Suppressor macrophage (primary cell): Measurements from ENCODE around the gene NHERF2.

Source experiments
- DNase-seq, 4 experiments: peaks; one replicate each; pipeline ENCODE4 v3.0.0-alpha.2; 2020 to 2022

NHERF2 gene

DNA sequence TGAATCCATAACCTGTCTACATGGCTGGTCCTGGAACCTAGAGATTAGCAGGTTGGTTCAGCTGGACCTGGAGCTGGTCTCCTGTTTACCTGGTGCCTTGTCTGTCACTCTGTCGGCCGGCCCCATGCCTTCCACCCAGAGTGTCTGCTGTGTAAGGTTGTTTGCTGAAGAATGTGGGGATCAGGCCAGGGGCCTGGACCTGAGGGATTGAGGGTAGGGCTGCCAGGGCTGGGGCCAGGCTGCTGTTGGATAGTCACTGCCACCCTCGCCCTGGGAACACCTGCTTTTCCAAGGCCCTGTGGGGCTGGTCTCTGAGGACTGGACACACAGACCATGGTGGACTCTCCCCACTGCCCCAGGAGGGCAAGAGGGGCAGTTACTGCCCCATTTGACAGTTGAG is 1.4 kb downstream of the NHERF2 start:
- no peak for DNase-seq

DNA sequence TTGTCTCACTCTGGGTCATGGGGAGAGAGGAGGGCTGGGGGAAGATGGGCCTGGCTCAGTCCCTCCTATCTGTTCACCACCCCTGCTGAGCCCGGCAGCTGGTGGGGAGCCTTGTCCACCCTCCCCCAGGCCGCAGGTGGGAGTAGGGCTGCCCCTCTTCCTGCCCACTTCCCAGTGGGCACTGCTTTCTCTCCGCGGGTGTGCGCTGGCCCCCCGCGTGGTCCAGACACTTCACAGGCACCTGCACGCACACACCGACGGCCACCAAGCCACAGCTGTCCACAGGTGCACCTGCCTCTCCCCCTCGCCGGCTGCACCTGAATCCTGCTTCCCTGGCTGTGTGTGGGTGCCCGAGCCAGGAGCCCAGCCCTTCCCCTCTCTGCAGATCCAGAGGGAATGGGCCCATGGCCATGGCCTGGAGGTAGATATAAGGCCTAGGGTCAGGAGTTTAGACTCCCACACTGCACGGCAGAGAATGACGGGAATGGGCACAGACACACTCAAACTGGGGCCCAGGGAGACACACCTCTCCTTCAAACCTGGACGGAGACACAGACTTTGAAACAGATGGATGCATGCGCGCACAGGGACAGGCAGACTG is 2.0 kb downstream of the NHERF2 start:
- no peak for DNase-seq

DNA sequence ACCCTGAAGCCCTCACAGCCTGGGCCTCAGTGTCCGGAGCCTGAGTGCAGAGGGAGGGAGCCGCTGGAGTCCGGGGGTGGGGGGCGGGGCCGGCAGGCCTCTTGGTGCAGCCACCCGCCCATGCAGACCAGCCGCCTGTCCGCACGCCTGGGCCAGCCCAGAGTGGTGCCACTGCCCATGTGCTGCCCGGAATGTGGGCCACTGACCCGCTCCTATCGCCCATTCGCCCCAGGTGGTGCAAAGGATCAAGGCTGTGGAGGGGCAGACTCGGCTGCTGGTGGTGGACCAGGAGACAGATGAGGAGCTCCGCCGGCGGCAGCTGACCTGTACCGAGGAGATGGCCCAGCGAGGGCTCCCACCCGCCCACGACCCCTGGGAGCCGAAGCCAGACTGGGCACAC is 2.6 kb downstream of the NHERF2 start:
- DNase-seq: no peak

DNA sequence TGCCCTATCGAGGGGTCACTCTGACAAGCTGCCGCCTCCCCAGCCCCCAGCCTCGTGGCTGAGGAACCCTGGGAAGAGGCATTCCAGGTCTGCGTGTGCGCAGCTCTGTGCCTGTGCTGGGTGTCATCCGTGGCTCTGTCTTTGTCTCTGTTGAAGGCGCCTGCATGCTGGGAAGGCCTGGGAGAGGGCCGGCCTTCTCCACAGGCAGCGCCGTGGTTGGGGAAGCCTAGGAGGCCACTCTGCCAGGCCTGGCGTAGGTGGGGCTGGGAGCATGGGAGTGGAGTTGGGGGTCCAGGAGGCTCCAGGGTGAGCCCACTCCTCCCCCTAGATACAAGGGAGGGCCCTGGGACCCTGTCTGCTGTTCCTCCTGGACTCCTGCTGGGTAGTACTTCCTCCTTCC is 3.3 kb downstream of the NHERF2 start:
- no peak for DNase-seq

DNA sequence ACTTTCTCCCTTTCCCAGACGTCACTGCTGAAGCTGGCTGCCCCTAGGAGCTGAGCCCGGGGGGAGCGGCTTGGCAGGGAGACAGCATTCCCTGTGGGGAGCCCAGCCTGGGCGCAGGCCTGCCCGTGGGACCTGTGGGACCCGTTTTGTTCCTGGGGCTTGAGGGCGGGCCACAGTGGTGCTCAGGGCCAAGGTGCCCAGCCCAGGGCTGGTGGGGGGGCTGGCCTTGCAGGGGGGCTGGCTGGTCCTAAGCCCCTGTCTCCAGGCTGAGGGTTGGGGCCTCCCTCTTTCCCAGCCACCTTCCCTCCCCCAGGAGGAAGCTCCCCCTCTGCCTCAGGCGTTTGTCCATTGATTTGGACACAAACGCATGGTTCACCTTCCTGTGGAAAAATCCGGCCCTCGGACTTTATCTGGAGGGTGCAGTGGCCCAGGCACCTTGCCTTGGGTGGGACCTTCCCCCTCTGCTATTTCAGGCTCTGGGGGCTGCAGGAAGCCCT is 4.4 kb downstream of the NHERF2 start:
- DNase-seq: peak in 1 of 4 experiments; percentile 1

DNA sequence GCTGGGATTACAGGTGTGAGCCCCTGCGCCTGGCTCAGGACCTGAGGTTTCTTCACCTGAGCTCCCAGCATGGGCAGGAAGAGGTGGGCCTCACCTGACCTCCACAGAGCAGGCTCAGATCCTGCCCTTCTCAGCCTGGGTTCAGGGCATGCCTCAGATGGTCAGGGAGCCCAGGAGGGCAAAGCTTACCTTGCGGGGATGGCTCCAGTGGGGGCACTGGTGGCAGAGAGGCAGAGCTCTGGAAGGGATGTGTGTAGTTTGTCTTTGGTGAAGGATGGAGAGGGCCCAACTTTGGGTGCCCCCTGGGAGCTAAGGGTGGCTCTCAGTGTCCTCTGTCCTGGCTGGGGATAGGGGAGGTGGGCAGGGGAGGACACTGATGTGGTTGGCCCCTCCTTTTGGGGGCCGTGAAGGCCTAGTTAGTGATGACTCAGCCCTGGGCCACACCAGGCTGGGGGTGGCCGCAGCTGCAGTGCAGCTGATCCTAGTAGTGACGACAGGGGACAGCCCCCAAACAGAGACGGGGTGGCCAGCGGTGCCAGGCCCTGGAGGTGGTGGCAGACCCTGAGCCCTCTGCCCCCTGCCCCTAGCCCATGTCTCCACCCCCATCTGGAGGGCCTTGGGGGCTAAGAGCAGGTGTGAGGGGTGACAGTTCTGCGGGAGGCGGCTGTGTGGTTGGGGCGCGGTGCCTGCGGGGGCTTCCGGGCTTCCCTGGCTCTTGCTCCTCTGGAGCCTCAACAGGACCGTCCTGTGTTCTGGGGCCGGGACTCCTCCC is 5.8 kb downstream of the NHERF2 start:
- DNase-seq: peak in 1 of 4 experiments; percentile 4

DNA sequence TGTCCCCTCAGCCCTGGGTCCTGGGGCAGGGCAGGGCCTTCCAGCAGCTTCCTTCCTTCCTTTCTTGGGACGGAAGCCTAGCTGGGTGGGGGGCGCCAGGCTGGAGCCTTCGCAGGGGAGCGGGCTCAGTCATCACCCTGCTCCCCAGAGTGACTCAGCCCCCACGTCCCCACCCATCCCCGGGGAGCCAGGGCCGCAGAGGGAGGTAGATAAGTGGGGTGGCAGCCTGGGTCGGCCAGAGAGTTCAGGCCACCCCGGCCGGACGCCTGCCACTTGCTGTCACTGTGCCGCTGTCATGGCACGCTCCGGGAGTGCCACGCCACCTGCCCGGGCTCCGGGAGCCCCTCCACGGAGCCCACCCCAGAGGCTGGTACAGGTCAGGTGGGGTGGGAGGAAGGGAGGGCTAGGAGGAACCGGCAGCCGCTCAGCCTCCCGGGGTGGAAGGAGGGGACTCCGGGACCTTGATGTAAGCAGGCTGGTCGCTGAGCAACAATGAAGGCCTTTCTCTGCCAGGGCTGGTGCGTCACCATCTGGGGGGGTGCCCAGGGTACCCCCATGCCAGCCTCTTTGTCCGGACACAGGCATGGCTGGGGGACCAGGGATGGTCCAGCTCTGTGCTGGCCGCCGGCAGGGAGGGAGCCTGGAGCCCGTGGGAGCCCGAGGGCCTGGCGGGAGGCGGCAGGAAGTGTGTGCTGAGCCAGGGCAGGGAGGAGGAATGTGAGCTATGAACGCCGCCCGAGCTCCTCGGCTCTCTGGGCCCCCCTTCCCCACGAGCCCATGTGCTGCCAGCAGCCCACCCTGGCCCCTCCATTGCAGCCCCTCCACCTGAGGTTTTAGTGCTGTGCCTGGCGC is 6.6 kb downstream of the NHERF2 start:
- DNase-seq: peak in 3 of 4 experiments; percentile 31 to 61 (median 52)

DNA sequence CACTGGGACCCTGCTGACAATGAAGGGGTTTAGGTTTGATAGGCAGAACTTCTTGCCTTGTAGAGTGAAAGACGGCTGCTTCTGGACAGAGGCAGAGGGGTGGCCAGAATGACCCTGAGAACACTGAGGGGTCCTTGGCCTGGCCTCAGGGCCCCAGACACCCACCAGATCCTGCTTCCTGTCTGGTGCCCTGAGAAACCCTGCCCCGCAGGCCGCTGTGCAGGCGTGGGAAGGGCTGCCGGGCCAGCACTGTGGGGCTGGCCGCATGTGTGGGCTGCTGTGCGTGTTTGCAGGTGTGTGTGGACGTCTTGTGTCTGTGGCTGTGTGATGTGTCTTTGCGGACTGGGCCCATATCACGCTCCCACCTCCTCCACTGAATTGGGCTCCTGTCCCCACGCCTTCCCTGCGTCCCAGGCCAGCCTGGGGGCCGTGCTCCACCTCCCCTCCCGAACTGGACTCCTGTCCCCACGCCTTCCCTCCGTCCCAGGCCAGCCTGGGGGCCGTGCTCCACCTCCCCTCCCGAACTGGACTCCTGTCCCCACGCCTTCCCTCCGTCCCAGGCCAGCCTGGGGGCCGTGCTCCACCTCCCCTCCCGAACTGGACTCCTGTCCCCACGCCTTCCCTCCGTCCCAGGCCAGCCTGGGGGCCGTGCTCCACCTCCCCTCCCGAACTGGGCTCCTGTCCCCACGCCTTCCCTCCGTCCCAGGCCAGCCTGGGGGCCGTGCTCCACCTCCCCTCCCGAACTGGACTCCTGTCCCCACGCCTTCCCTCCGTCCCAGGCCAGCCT is 7.4 kb downstream of the NHERF2 start:
- peak in 2 of 4 experiments; percentile 42 to 60 for DNase-seq

DNA sequence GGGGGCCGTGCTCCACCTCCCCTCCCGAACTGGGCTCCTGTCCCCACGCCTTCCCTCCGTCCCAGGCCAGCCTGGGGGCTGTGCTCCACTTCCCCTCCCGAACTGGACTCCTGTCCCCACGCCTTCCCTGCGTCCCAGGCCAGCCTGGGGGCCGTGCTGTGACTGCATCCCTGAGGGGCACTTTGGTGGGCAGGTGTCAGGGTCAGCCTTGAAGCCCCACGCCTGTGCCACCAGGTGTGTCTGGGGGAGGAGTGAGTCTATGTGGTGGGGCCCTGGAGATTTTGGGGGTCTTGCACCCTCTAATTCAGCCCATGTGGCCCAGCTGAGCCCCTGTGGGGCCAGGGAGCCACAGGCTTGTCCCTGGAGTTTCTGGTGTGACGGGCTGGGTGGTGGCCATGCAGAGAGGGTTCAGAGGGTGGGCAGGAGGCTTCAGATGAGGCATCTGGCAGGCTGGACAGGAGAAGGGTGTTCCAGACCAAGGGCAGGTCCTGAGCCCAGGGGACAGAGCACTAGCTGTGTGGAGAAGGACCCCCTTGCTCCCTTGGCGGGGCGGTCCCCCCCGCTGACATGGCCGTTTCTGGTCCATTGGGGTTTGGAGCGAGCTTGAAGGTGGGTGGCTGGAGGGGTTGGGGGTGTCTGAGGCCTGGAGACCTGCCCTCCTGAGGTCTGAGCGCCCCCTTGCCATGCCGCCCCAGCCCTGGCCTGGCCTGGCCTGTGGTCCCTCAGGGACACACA is 8.2 kb downstream of the NHERF2 start:
- DNase-seq: no peak

DNA sequence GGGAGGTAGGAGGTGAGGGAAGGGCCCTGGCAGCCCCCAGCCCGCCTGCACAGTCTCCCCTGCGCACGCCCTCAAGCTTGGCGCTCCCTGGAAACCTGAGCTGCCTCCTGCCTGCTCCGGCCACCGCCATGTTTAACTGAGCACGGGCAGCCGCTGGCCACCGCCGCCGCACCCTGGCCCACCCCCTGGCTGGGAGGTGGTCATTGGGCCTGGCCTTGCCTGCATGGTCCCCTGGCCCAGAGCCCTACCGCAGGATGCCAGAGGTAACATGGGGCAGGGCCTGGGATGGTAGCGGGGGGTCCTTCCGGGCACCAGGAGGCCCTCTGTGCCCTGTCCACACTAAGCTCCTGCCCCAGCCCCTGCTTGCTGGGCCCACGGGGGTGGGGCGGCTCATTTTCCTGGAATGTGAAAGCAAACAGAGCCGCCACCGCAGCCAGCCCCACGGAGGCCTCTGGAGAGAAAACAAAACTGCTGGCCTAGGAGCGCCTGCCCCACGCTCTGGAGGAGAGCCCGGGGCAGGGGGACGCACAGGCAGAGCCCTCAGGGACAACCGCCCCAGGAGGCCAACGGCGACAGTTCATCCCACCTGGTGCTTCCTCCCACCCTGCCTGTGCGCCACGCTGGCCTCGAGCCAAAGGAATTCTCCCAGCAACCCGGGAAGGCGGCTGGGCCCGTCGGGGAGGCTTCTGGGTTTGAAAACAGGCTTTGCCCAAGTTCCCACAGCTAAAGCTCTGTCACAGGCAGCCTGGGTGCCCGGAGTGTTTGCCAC is 8.9 kb downstream of the NHERF2 start:
- peak in 1 of 4 experiments; percentile 1 for DNase-seq

DNA sequence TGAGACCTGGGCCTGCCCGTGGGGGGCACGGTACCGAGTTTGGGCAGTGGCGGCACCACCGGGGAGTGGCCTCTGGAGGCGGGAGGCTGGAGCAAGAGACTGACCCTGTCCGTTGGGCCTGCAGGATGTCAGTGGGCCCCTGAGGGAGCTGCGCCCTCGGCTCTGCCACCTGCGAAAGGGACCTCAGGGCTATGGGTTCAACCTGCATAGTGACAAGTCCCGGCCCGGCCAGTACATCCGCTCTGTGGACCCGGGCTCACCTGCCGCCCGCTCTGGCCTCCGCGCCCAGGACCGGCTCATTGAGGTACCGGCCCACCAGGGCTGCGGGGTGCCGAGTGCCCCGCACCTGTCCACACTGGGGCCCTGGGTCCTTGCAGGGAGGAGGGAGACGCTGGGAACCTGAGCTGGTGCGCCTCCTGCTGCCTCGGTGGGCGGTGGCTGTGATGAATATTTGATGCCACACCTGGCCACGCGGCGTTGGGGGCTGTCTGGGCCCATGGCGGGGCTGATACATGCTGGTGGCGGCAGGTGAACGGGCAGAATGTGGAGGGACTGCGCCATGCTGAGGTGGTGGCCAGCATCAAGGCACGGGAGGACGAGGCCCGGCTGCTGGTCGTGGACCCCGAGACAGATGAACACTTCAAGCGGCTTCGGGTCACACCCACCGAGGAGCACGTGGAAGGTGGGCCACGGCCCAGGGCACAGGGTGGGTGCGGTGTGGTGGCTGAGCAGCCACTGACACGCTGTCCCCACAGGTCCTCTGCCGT is 9.7 kb downstream of the NHERF2 start:
- peak in 1 of 4 experiments; percentile 1 for DNase-seq

DNA sequence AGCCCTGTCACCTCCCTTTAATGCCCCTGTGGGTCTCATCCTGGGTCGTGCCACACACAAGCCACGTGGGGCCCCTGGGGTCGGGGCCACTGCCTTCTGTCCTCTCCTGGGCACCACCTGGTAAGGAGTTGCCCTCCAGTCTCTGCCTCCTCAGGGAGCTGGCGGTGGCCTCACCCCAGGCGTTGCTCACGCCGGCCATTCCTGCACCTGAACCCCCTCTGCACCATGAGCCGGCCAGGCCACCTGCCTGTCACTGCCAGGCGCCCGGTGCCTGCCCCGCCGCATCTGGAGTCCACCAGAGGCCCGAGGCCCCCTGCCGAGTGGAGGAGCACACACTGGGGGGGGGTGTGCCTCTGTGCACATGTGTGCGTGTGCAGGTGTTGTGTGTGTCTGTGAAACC is 10.4 kb downstream of the NHERF2 start:
- DNase-seq: peak in 1 of 4 experiments; percentile 1

DNA sequence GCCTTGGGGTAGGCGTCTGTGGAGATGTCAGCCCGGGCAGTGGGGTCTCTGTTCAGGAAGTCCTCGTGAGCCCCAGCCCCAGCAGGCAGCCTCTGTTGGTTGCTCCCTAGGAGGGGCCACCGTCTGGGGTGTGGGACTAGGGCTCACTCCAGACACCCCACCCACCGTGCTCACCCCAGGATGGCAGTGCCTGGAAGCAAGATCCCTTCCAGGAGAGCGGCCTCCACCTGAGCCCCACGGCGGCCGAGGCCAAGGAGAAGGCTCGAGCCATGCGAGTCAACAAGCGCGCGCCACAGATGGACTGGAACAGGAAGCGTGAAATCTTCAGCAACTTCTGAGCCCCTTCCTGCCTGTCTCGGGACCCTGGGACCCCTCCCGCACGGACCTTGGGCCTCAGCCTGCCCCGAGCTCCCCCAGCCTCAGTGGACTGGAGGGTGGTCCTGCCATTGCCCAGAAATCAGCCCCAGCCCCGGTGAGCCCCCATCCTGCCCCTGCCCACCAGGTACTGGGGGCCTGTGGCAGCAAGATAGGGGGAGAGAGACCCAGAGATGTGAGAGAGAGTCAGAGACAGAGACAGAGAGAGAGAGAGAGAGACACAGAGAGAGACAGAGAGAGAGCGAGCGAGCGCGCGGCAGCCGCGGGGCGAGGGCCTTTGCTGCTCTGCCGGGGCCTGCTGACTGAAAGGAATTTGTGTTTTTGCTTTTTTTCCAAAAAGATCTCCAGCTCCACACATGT is 11.1 kb downstream of the NHERF2 start:
- peak in 1 of 4 experiments; percentile 1 for DNase-seq

DNA sequence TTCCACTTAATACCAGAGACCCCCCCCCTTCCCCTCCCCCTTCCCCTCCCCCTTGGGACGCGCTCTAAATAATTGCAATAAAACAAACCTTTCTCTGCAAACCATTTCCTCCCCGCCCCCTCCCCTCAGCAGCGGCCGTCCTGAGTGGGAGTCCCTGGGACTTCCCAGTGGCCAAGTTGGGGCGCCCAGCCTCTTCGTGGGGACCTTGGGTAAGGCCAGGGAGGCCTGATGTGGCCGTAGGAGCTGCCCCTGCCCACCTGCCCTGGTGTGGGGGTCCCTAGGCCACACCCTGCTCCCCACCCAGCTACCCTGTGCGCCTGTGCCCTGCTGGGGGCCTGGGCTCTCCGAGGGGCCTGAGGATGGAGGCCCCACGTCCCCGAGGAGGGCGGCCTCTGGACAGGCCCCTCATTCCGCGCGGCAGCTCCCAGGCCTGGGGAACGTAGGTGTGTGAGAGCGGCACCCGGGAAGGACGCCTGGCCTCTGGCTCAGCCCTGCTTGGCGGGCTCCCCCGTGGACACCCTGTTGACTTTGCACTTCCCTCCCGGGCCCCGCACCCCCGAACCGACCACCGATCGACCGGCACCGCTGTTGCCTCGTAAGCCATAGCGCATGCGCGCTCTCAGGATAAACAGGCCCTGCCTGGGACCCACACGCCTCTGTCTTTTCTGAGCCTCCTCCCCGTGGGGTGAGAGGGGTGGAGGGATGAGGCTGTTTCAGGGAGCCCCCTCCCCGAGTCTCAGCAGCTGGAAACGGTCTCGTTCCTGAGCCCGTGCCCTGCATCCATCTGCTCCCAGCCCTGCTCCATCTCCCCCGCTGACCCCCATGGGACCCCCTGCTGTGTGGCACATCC is 11.9 kb downstream of the NHERF2 start:
- peak in 1 of 4 experiments; percentile 12 for DNase-seq

DNA sequence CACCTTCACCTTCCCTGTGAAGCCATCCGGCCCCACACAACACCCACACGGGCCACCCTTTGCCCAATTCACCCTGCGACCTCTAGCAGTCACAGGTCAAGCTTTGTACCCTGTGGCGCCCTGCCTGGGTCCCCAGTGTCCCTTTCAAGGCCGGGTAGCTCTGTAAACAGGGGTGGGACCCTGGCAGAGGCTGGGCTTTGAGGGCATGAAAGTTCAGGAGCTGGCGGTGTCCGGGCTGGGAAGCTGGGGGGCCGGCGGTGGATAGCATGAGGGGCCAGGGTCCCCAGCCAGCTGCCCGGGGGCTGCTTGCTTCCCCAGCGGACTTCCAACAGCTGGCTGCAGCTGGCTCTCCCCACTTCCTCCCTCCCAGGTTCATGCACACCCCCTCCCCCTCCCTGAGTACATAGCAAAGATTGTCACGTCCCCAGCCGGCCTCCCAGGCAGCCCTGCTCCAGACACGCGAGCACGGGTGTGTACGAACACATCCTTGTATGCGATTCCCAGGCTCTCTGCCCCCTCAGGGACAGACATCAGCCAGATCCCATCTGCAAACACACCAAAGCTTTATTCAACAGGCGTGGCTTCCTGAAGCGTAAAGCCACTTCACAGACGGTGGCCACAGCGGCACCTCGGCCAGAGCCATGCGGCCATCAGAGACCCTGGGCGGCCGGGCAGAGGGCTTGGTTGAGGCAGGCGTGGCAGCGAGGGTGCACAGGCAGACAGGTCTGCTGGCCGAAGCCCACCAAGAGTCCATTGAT is 12.8 kb downstream of the NHERF2 start:
- no peak for DNase-seq

DNA sequence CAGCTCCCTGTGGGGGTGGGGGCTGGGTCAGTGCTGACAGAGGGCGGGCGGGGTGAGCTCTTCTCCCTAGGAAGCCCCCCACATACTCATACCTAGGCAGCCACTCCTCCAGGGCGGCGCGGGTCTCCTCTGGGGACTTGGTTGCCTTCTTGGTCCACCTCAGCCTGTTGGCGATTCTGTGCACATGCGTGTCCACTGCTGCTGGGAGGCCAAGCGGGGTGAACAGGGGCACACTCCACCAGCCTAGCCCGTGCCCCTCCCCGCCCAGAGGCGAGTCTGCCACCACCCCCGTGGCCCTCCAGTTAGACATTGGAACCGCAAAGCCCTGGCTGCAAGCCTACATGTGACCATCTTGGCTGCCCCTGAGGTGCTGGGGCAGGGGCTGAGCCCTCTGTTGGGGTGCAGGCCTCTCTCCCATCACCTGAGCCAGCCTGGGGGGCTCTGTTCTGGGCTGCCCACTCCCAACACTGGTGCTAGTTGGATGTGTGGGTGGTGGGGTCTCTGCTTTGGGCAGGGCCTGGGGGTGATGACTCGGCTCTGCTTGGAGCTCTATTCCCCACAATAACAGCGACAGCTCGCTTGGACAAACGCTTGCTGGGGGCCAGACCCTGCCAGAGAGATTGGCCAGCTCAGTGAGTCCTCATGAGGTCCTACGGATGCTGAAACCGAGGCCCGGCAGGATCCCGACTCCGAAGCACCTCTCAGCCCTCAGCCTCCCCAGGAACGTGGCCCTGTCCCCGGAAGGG is 13.5 kb downstream of the NHERF2 start:
- DNase-seq: no peak
